ENCODE results near the gene RAB19.
"Not testable (repeated sequence)": the region's sequence is repeated elsewhere in the genome, so short reads cannot be mapped to it uniquely, and the experiment has no call there.

The RAB19 gene

DNA sequence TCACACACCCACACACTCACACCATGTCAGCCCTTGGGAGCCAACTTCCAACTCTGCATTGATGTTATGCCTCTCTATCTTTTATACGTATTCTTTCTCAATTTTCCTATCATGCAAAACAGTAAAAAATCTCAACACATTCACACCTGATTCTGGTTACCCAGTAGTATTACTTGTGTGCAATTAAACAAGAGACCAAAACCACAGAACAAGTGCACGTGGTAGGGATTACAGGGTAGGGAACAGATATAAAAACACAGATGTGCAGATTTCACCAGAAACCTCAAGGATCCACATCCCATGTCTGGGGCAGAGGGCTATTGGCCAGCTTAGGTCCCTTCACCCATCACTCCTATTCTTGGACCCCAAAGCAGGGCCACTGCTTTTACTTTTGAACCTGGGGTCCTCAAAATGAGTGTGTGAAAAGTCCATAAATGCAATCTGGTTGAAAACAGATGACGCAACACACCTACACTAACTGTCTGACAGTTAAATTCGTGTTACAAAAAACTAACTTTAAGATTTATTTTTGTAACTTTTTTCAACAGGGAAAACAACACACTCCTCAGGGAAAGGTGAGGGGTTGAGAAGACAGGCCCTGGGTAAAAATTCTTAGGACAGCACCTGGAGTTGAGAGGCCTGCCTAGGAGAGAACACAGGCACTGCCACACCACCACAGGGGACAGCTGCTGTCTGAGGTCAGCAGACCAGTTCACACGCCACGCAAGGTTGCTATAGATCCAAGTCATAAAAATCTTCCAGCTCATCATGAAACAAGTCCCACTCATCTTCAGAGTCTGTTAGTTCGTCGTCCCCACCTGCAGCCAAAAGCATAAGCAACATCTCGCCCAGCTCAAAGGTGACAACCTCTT is 50.2 kb downstream of the RAB19 start:
- DNase-seq = not testable (repeated sequence)

DNA sequence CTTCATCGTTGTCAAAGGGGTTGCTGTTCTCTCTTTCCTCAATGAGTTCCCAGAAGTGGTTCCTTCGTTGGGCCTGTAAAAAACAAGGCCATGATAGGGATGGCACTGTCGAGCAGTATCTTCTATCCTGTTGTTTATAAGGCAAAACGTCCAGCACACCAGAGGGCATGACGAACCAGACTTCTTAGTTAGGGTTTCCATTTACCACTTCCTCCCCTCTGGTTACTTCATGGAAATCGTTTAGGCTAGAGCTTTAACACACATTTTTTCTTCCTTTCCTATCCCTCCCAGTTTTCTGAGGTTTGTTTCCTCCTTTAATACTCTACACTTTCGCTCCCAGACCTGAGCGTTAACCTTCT is 50.8 kb downstream of the RAB19 start:
- DNase-seq = no peak

DNA sequence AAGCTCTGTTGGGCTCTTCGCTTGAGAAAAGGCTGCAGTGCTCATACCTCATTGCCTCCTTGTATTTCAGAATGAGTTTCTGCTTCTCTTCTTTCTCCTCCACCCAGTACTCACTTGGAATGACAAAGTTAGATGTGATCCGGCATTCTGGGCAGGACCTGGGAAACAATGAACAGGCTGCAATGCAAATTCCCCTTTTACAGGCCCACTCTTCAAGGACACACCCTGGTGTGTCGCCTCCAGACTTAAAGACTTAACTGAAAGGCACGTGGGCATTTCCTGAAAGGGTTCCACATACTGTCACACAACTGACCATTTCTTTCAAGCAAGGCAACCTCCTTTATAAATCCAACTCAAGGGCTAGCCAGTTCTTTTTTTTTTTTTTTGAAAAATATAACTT is 51.9 kb downstream of the RAB19 start:
- DNase-seq = no peak

DNA sequence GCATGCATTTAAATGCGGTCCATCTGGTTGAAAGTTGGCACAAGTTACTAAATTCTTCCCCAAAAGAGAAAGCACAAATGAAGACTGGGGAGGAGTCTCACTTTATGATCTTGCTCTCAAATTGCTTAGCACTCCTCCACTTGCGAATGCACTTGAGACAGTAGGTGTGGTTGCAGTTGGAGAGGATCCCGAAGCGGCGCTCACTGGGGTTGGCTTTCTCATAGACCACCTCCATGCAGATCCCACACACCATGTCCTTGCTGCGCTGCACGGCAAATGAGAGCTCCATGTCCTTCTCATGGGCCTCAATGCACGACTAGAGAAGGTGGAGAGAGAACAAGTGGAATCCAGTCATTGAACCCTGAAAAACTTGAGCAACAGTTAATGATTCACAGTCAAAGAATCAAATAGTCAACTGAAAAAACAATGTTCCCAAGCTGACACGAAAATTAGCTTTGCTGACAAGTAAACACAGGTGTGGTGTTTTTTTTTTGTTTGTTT is 52.7 kb downstream of the RAB19 start:
- no peak for DNase-seq

DNA sequence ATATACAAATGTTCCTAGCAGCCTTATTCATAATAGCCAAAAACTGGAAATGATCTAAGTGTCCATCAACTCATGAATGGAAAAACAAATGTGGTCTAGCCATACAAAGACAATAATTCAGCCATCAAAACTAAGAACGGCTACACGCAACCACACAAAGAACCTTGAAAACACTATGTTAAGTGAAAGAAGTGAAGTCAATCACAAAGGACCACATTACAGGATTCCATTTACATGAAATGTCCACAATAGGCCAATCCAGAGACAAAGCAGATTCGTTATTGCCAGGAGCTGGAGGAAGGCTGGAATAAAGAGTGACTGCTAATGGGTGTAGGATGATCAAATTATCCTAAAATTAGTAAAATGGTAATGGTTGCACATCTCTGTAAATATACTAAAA is 54.3 kb downstream of the RAB19 start:
- no peak for DNase-seq

DNA sequence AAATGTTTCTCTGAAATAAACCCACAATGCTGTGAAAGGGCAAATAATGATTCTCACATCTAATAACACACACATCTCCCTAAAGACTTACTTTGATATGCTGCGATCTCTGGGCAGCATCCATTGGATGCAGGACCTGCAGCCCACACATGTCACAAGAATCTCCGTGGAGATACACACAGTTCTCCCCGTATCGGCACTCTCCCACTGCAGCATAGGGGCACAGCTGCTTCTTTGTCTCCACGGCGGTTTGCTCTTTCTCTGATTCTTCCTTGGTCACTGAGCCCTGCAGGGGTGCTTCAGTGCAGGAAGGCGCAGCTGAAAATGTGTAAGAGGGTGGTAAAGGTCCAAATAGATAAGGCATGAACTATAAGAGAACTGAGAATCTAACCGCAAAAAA is 55.1 kb downstream of the RAB19 start:
- no peak for DNase-seq

DNA sequence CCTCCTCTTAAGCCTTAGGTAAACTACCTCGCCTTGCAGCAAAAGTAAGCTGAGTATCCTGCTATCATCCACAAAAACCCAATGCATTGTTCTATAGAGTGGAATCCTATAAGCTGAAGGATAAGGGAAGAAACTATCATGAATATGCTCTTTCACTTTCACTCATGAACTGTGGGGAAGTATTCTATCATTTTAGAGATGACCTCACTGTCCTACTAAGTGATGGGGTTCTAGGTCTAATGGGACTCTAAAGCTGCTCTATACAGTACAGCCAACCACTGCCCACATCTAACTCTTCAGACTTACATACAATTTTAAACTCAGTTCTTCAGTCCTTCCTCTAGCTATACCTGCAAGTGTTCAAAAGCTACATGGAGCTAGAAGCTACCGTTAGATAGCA is 59.3 kb downstream of the RAB19 start:
- no peak for DNase-seq

DNA sequence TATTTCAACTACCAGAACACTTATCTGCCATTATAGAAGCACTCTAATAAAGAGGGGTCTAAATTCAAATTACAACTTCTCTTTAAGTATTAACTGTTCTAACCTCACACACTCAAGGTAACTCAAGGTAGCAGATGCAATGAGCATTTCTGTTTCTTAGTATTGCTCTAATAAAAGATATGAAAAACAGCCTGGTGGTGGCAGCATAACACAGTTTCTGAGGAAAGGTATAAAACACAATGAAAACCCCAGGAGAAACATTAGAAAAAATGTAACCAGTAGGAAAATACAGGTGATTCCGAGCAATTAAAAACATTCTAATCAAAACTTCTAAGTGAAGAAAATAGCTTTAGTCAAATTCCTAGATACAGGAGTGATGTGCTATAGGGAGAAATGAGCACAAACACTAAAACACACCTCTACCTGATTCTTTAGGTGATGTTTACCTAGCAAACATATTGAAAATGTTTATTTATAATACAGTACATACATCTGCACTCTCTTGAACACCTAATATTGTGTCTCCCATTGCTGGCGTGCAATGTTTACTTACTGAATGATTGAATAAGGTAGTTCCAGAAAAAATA is 72.0 kb downstream of the RAB19 start:
- DNase-seq = peak; percentile 13

DNA sequence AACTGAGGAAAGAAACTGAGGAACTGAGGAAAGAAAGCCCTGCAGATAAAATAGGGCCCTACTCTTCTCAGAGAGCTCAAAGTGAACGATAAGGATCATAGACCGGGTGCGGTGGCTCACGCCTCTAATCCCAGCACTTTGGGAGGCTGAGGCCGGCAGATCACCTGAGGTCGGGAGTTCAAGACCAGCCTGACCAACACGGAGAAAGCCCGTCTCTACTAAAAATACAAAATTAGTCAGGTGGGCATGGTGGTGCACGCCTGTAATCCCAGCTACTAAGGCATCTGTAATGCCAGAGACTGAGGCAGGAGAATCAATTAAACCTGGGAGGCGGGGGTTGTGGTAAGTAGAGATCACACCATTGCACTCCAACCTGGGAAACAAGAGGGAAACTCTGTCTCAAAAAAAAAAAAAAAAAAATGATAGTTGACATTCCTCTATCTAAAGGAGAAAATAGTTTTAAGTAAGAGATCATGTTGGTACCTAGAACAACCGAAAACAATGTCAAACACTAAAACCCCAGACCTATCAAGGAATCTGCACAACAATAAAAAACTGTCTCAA is 72.9 kb downstream of the RAB19 start:
- DNase-seq = no peak
